NCI-H1694 (cell line): ENCODE data around the gene DPH6.
"Not testable (repeated sequence)": the region's sequence is repeated elsewhere in the genome, so short reads cannot be mapped to it uniquely, and the experiment has no call there.

Experiments used
- DNase-seq: peaks from one replicate; lab custom pipeline; 2025; lab: John Stamatoyannopoulos, UW

Gene DPH6

DNA sequence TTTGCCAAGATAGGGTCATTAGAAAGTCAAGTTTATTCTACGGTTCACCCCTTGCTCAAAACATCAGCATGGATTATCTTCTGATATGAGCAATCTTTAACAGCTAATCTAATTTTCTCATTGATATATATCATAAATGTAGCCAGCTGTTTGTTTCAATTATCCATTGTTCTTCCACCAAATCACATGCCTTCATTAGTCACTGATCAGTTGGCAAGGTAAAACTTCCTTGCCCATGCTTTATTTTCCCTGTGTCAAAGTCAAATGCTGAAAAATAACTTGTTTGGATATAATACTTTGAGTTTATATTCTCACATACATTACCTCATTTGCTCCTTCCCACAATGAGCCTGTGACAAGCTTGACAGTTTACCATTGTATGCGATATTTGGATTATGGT, 60.6 kb downstream of the DPH6 start:
- no peak for DNase-seq

GRCh38 chr15:35484231-35484945, 61.6 kb downstream of the DPH6 start:
- no peak for DNase-seq

GRCh38 chr15:35481992-35482391, 64.0 kb downstream of the DPH6 start:
- no peak for DNase-seq

DNA sequence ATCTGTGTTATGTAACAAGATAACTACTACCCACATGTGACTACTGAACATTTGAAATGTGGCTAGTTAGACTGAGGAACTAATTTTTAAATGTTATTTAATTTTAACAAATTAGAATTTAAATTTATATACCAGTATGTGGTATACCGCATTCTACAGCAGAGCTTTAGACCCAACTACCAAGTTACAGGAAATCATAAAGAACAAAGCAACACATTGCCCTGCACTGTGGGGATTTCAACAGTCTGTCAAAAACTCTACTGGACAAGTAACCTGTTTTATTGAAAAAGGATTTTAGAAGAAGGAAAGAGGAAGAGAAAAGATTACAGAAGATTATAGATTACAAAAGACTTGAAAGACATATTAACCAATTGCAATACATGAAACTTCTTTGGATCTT, 64.9 kb downstream of the DPH6 start:
- no peak for DNase-seq

GRCh38 chr15:35479423-35479822, 66.5 kb downstream of the DPH6 start:
- no peak for DNase-seq

- DNase-seq: no peak
These were observed 68.4 kb downstream of the DPH6 start for GRCh38 chr15:35477312-35478262.

DNA sequence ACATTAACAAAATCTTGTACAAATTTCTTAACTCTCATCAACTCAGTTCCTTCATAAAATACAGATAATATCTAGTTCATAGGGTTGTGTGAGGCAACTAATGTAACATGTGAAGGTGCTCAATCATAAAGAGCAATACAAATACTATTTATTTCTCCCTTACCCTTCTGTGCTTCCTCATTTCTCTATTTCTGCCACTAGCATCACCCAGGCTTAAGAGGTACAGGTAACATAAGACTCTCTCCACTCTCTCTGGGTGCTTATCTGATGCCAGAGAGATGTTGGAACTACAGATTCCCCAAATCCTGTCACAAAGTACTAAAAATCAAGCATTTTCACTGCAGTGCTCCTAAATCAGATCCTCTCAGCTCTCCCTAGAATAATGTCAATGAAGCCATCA, 74.9 kb downstream of the DPH6 start:
- no peak for DNase-seq

DNA sequence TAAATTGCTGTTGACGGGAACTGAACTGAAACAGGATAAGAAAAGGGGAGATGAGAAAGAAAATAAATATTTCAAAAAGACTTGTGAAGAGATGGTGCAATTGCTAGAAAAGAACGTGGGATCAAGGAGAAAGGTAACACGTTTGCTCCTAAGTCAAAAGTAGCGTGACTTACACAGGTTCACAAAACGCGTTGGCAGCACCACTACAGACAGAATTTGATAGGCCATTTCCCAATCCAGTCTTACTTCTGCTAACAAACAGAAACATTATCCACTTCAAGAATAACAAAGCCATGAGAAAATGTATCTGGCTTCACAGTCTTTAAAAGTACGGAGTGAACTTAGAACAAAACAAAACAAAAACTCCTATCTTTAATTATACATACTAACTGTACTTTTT, 75.5 kb downstream of the DPH6 start:
- DNase-seq: no peak

- DNase-seq: no peak
These were observed 79.5 kb downstream of the DPH6 start for GRCh38 chr15:35466476-35466875.

DNA sequence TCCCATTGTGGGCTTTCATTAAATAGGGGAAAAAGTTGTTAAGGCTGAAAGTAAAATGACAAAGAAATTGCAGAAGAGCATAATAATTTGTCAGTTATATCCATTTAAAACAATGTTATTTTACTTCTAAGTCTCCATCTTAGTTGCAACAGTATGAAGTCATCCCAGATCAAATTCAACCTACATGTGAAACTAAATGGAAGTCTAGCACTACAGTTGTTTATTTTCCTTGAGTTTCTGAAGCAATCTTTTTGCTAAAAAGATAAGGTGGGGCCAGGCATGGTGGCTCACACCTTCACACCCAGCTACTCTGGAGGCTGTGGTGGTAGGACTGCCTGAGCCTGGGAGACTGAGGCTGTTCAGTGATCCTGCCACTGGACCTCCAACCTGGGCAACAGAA, 80.2 kb downstream of the DPH6 start:
- DNase-seq: no peak

DNA sequence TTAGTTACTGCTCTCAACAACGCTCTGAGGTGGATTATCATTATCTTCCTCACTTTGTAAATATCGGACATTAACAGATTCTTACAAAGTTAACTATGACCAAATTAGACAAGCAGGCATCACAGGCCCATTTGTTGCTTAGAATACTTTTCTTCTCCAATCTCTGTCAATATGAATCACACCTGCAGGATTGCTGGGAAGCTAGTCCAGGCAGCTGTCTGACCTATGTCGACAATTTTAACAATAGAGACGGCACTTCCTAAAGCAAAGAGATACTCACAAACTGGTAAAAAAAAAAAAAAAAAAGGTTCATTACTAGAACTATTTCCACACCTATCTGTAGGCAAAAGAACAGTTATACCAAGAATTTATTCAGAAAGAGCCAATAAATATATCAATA, 85.3 kb downstream of the DPH6 start:
- DNase-seq: no peak

DNA sequence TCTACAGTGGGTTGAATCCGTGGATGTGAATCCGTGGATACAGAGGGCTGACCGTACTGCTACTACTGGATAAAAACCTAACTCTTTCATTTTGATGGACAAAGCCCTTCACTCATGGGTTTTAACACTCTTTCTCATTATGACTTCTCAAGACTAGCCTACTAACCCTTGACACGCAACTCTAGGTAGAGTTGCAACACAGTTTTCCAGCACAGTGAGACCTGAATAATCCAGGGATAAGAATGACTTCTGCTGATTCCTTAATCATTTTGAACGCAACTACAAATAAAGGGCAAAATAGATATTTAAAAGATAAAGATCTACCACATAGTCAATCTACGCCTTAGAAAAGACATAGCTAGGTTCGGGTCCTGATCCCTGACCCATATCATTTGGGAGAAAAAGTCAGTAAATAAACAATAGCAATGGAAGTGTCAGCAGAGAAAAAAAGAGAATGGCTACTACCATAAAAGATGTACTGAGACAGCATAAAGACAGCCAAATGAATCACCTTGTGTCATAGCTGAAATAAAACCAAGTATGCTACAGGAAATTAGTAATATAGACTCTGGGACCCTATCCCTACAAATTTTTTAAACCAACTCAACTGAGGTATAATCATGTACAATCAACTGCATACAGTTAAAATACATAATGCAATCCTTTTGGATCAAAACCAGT, 87.6 kb downstream of the DPH6 start:
- DNase-seq: no peak

DNA sequence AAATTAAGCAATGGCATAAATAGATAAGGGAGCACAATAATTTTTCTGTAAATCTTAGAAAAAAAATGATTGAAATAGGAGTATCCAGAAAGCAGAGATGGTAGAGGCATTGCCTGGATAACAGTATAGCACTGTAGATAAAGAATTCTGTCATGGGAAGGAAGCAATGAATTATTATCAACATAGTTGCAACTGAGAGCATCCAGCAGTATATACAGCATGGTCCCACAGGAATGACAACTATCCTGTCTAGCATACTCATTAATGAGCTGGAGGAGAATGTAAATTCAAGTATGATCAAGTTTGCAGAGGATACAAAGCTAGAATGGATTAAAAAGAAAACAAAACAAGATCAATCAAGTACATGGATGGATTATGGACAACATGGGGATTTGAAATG, 90.8 kb downstream of the DPH6 start:
- DNase-seq: no peak

DNA sequence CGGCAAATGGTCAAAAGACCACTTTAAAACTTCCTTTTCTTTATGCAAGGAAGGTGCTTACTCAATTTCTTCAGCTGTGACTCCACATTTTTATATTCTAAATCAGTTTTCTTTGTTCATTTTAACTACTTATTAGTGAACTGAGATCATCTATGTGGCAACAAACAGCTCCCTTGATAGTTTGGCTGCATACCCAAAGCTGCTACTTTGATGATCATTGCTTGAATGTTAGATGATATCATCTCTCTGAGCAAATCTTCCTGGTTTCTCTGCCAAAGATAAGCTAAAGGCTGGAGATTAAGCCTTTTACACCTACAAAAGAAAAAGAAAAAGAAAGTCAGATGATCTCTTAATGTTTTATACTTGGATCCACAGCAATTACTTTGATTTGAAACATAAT, 95.5 kb downstream of the DPH6 start:
- no peak for DNase-seq

DNA sequence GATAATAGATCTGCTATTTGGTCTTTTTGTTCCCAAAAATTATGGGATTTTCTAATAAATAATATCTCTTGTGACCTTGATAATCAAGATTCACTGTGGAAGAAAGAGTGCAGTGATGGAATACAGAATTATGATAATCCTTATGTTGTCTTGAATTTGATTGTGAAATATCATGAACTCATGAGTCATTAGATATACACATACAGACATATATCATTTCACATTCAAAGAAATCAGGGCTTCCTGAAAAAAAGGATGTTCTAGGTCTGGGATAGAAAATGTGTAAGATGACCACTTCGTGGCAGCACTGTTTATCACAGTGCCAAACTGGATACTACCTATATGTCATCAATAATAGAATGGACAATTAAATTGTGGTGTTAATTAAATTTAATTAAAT, 97.7 kb downstream of the DPH6 start:
- DNase-seq: no peak

GRCh38 chr15:35445891-35446290, 100.1 kb downstream of the DPH6 start:
- no peak for DNase-seq

- DNase-seq: peak; percentile 1
These were observed 101.3 kb downstream of the DPH6 start for GRCh38 chr15:35444557-35445204.

GRCh38 chr15:35443376-35443775, 102.6 kb downstream of the DPH6 start:
- DNase-seq: no peak

GRCh38 chr15:35442742-35443141, 103.2 kb downstream of the DPH6 start:
- DNase-seq: no peak

- DNase-seq: not testable (repeated sequence)
These were observed 104.7 kb downstream of the DPH6 start for GRCh38 chr15:35441279-35441678.

DNA sequence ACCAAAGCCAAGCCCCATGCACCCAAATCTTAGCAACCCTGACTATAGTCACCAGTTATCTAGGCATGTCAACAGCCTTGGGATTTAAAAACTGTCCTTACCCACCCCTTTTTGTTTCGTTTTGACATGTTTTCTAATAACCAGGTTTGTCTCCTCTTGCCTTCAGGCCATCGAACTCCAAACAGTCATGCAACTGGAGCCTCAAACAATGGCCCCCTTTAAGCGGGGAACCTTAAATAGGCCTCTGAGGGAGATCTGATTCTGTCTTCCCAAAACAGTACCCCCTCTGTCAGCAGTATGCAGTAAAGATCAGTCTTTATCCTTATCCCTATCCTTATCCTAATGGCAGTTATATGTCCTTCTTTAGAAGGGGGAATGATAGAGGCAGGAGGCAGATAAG, 105.7 kb downstream of the DPH6 start:
- DNase-seq: no peak

GRCh38 chr15:35439291-35439690, 106.7 kb downstream of the DPH6 start:
- no peak for DNase-seq
